ENCODE data around the gene SCUBE1. TPM values are rescaled to one million over a fixed set of nuclear protein-coding genes. Genes with fewer than 3 reads are reported as not detected.

SCUBE1 gene
- total RNA-seq, 1 donor from 2014 or later: 0.91 TPM

DNA sequence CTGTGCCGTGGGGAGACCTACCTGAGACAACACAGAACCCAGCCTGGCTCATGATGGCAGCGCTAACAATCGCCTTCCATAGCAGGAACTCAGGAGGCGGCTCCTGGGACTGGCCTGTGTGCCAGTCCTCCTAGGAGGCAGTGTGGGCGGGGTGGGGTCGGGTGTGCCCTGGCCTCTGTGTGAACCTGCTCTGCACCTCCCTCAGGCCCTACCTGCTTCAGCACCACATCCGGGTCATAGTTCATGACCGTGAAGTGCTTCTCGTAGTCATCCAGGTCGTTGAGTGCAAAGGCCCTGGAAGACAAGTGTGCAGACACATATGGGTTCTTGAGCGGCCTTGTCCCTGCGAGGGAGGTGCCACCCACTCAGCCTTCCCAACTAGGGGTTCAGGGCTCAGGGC is 171.6 kb downstream of the SCUBE1 start:
- H3K27me3 Mint-ChIP-seq (ENCODE audit: unreplicated experiment): no peaks in the 10 kb centered on the region
- H3K36me3 Mint-ChIP-seq (ENCODE audit: unreplicated experiment): peaks cover 10% of the 10 kb centered on the region
- no peak overlapping the region for H3K4me3 Mint-ChIP-seq (ENCODE audit: unreplicated experiment)
- H3K9me3 Mint-ChIP-seq (ENCODE audit: unreplicated experiment): no peaks in the 10 kb centered on the region
- TF ChIP-seq, protein P1, sequence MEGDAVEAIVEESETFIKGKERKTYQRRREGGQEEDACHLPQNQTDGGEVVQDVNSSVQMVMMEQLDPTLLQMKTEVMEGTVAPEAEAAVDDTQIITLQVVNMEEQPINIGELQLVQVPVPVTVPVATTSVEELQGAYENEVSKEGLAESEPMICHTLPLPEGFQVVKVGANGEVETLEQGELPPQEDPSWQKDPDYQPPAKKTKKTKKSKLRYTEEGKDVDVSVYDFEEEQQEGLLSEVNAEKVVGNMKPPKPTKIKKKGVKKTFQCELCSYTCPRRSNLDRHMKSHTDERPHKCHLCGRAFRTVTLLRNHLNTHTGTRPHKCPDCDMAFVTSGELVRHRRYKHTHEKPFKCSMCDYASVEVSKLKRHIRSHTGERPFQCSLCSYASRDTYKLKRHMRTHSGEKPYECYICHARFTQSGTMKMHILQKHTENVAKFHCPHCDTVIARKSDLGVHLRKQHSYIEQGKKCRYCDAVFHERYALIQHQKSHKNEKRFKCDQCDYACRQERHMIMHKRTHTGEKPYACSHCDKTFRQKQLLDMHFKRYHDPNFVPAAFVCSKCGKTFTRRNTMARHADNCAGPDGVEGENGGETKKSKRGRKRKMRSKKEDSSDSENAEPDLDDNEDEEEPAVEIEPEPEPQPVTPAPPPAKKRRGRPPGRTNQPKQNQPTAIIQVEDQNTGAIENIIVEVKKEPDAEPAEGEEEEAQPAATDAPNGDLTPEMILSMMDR (IDR thresholded peaks at IDR 0.05): no peak
- peaks cover 16% of the 10 kb centered on the region for H3K4me1 Mint-ChIP-seq (ENCODE audit: unreplicated experiment)
- no peak overlapping the region for H3K27ac Mint-ChIP-seq (ENCODE audit: unreplicated experiment)
- no peak for DNase-seq (ENCODE audit: extremely low spot score, unreplicated experiment)

DNA sequence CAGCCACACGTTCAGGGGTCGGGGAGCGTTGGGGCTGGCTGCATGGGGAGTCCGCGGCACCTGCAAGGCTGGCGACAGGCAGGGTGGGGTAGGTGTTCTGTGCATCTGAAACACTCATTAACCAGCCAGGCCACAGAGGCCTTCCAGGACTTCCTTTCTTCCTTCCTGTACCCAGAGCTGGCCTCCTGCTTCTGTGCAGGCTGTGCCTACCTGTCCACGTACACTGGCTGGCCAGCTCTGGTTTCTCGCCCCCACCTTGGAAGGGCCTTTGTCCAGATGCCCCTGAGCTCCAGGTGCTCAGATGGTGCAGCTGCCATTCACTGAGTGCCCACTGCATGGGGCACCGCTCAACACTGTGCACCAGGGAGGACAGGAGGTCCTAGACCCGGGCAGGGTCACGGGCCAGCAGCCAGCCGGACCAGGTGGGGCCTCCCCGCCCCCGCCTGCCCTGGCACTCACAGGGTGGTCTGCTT is 172.1 kb downstream of the SCUBE1 start:
- Mint-ChIP-seq H3K4me1 (ENCODE audit: unreplicated experiment) (peaks cover 16% of the 10 kb centered on the region), H3K9me3 (ENCODE audit: unreplicated experiment) (no peaks in the 10 kb centered on the region), H3K36me3 (ENCODE audit: unreplicated experiment) (peaks cover 14% of the 10 kb centered on the region), H3K4me3 (ENCODE audit: unreplicated experiment) (no peak overlapping the region), H3K27me3 (ENCODE audit: unreplicated experiment) (no peaks in the 10 kb centered on the region), H3K27ac (ENCODE audit: unreplicated experiment) (no peak overlapping the region)
- TF ChIP-seq, protein P1 (IDR thresholded peaks at IDR 0.05): no peak
- DNase-seq (ENCODE audit: extremely low spot score, unreplicated experiment): no peak

DNA sequence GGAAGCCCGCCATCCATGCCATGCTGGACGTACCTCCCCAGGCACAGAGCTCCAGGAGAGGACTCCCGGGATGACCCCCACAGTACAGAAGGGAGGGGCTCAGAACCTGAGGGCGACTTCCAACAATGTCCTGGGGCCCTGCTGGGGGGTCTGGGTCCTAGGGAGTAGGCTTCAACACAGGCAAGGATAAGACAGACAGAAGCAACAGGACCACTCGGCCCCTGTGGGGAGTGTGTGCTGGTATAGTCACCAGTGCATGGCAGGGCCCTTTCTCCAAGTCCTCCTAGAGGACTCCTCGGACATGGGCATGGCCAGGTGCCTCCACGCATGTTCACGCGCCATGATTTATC is 173.1 kb downstream of the SCUBE1 start:
- TF ChIP-seq, protein P1 (IDR thresholded peaks at IDR 0.05): no peak
- Mint-ChIP-seq H3K27ac (ENCODE audit: unreplicated experiment) (no peak overlapping the region), H3K36me3 (ENCODE audit: unreplicated experiment) (peaks cover 13% of the 10 kb centered on the region), H3K4me1 (ENCODE audit: unreplicated experiment) (peaks cover 16% of the 10 kb centered on the region), H3K4me3 (ENCODE audit: unreplicated experiment) (no peak overlapping the region), H3K9me3 (ENCODE audit: unreplicated experiment) (no peaks in the 10 kb centered on the region), H3K27me3 (ENCODE audit: unreplicated experiment) (no peaks in the 10 kb centered on the region)
- DNase-seq (ENCODE audit: extremely low spot score, unreplicated experiment): no peak

DNA sequence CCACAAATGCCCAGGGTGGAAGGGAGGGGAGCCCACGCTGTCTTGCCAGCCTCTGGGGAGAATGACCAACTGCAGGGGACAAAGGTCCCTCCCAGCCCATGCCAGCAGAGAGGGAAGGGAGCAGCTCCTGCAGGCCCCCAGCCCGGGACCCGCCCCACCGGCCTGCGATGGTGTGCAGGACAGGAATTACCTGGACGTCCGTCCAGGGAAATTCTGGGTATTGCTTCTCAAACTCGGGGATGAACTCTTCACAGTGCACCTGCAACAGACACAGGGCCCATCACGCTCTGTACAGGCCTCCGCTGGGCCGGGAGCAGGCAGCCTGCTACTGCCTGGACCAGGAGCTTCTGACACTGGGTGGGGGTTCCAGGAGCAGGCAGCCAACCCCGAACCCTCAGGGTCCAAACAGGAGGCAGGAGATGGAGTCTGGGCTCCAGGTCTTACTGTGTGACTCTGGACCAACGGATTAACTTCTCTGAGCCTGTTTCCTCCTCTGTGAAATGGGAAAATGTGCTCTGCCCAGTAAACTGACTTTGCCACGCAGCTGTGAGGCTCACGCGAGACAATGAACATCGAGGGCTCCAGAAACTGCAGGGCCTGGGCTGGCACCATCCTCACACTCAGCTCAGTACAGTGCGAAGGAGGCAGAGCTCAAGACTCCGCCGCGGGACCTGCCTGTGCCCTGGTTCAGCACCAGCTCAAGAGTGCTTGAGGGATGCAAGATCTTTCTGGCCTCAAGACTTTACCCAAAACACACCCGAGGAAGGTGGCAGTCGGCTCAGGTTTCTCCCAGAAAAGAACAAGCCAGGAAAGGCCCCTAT is 173.7 kb downstream of the SCUBE1 start:
- no peak for DNase-seq (ENCODE audit: extremely low spot score, unreplicated experiment)
- Mint-ChIP-seq H3K27me3 (ENCODE audit: unreplicated experiment) (no peaks in the 10 kb centered on the region), H3K4me3 (ENCODE audit: unreplicated experiment) (no peak overlapping the region), H3K4me1 (ENCODE audit: unreplicated experiment) (peaks cover 16% of the 10 kb centered on the region), H3K36me3 (ENCODE audit: unreplicated experiment) (peaks cover 13% of the 10 kb centered on the region), H3K9me3 (ENCODE audit: unreplicated experiment) (no peaks in the 10 kb centered on the region), H3K27ac (ENCODE audit: unreplicated experiment) (peak overlapping the region; percentile 64)
- TF ChIP-seq, protein P1 (IDR thresholded peaks at IDR 0.05): no peak

DNA sequence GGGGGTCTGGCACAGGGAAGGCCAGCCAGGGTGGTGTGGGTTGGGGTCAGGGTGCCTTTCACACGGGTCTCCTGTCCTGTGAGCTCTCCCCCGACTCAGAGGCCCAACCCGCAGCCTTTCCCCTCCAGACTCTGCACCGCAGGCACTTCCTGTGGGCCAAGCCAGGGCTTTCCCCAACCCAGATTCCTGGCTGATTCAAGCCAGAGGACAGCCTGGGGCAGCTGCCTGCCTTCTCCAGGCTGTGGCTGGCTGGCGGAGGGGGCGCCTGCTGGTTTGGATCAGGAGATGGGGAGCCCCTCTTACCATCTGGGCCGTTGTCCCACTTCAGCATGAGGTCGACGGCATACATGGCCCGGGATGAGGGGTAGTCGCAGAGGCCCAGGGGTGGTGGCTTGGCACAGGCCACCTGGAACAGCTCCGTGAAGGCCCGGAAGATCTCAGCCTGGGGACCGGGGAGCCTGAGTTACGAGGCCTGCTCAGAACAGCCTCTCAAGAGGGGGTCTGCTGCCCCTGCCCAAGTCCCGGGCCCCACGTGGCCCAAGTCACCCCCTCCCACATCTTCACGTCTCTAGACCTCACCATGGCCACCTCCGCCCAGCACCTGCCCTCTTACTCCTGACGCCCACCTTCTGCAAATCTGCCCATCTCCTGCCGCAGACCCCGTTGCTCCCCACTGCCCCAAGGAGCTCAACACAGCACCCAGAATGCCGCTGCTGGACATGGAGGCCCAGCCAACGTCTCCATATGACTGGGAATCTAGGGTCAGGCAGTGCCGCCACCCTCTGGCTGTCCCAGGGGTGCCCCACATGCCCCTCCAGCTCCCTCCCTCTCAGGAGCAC is 174.5 kb downstream of the SCUBE1 start:
- Mint-ChIP-seq H3K27me3 (ENCODE audit: unreplicated experiment) (no peaks in the 10 kb centered on the region), H3K4me3 (ENCODE audit: unreplicated experiment) (no peak overlapping the region), H3K4me1 (ENCODE audit: unreplicated experiment) (peaks cover 20% of the 10 kb centered on the region), H3K9me3 (ENCODE audit: unreplicated experiment) (no peaks in the 10 kb centered on the region), H3K27ac (ENCODE audit: unreplicated experiment) (peak overlapping the region; percentile 64), H3K36me3 (ENCODE audit: unreplicated experiment) (peaks cover 13% of the 10 kb centered on the region)
- TF ChIP-seq, protein P1 (IDR thresholded peaks at IDR 0.05): no peak
- DNase-seq (ENCODE audit: extremely low spot score, unreplicated experiment): no peak
